Sigmoid colon (tissue), 7 donors: ENCODE measurements around the gene AZIN2. TPM values are rescaled to one million over a fixed set of nuclear protein-coding genes. Genes with fewer than 3 reads are reported as not detected.
A peak's percentile ranks its signal among the peaks of the same experiment; 100 is the strongest.

Experiments used
- DNase-seq: peaks from one replicate; pipeline ENCODE4 v3.0.0-alpha.2; 2019
- H3K27ac ChIP-seq, 4 donors: fragments of 200-600 bp; sonication (generic); one replicate each; pipeline ENCODE4 v1.5.1; 2016 to 2019; ENCODE audit warnings: mild to moderate bottlenecking in 1 of 4
- H3K27me3 ChIP-seq, 3 donors: fragments of 200-600 bp; sonication (generic); one replicate each; pipeline ENCODE4 v1.5.1; 2019; ENCODE audit warnings: mild to moderate bottlenecking in 1 of 3
- H3K36me3 ChIP-seq, 4 donors: fragments of 200-600 bp; sonication (generic); one replicate each; pipeline ENCODE4 v1.5.1; 2016 to 2019
- H3K4me1 ChIP-seq, 4 donors: fragments of 200-600 bp; sonication (generic); one replicate each; pipeline ENCODE4 v1.5.1; 2017 to 2019
- H3K4me3 ChIP-seq, 4 donors: fragments of 200-600 bp; sonication (generic); one replicate each; pipeline ENCODE4 v1.5.1; 2017 to 2019; ENCODE audit warnings: mild to moderate bottlenecking in 2 of 4, moderate library complexity in 1 of 4
- H3K9me3 ChIP-seq, 4 donors: fragments of 200-600 bp in 3 of 4; sonication (generic) in 3 of 4; one replicate each; pipeline versions ENCODE4 v1.5.1 to v1.6.1; 2013 to 2019
- CTCF ChIP-seq, 4 experiments: fragments of 450-650 bp in 3 of 4; fragments of 200-600 bp in 1 of 4; IDR thresholded peaks; one replicate each; pipeline ENCODE4 v1.5.1; 2016 to 2019; ENCODE audit warnings: antibody characterized with exemption in 4 of 4, mild to moderate bottlenecking in 3 of 4, moderate library complexity in 2 of 4
- EP300 ChIP-seq, 4 donors: sonication (generic); formaldehyde crosslinking; IDR thresholded peaks; one replicate each; pipeline ENCODE4 v1.6.1; 2017; ENCODE audit warnings: antibody characterized with exemption in 4 of 4
- POLR2A ChIP-seq, 2 donors: fragments of 450-650 bp; IDR thresholded peaks; one replicate each; pipeline ENCODE4 v1.6.1; 2016; ENCODE audit warnings: antibody characterized with exemption in 2 of 2, mild to moderate bottlenecking in 2 of 2, moderate library complexity in 2 of 2
- POLR2AphosphoS5 ChIP-seq, 4 donors: sonication (generic); formaldehyde crosslinking; IDR thresholded peaks; one replicate each; pipeline ENCODE4 v1.6.1; 2017; ENCODE audit warnings: antibody characterized with exemption in 4 of 4
- WGBS, 2 donors: extraction: QIAGEN DNeasy Blood & Tissue Kit; methylation state at CpG; one replicate each; pipeline ENCODE4 v1.1.7; 2013; 5-methylcytosine and 5-hydroxymethylcytosine counted together
- intact Hi-C: fragments of 100-400 bp; cut with DNase I; formaldehyde crosslinking; loops from one replicate; pipeline ENCODE4 v1.15.1; 2023
- polyA plus RNA-seq, 3 donors: library from polyadenylated mRNA; stranded (reverse); fragments of 200-250 nt; gene quantifications; one replicate each; pipeline ENCODE4 v1.2.3, GENCODE V29; 2013
- total RNA-seq, 4 donors: library from RNA; depleted of rRNA; stranded (reverse); fragments of >200 nt; gene quantifications; one replicate each; pipeline ENCODE4 v1.1.0, GENCODE V29; 2016
- donor health status: healthy with polysubstance abuse.
- donor health status: Bipolar disorder and iron deficiency.
- donor health status: healthy.

AZIN2 gene
- total RNA-seq (1 to 10 TPM; 1.1 to 2.5 (median 1.5) TPM), polyA plus RNA-seq (10 to 100 TPM in 2 of 3 donors, 1 to 10 TPM in 1; 3.6 to 30.9 (median 14.8) TPM)

DNA sequence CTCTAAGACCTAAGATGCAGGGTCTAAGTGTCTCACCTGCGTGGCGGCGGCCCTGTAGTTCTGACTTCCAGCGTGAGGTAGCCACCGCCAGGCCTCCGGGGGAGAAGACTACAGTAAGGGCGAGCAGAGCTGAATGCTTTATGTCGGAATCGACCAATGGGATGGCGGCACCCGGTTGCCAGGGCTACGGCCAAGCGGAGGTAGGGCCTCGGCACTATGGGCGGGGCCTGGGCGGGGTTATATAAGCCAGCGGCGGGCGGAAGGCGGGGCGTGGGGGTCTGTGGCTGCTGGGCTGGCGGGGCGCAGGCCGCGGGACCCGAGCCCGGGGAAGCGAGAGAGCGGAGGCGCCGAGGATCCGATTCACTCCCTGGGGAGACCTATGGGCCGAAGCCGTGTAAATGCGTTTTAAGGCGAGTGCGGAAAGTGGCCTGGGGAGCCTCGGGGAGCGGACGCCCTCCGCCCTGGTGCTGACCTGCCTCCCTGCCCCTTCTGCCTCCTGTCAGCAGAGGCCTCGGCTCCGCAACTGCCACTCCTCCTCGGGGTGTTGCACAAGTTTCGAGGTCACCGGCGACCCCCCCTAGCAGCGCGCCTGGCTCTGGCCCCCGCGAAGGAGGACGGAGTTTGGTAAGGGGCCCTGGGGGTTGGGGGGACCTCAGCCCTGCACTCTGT lies at the start of gene AZIN2:
Gene AZIN2 (plus strand): TSS at position 269 of the 669 bp plus-strand sequence. CDS start 1,097 bp downstream, outside the sequence.
- peaks cover 0 to 21% (median 18%) of the 10 kb centered on the region in 4 donors for H3K4me1 ChIP-seq
- H3K27ac ChIP-seq: peak within 1 kb of the TSS; percentile 16 to 70 (median 32)
- H3K9me3 ChIP-seq: no peaks in the 10 kb centered on the region
- no peaks in the 10 kb centered on the region for H3K36me3 ChIP-seq
- WGBS, 2 donors: 0 to 1% methylated on average over 52 of the region's 52 CpGs
- intact Hi-C loops: loop anchor here (2.0 to 5.0 kb wide), 2 partner anchors 26 to 209 kb away; partner anchors contain the start of gene FNDC5
- H3K27me3 ChIP-seq: no peaks in the 10 kb centered on the region
- TF ChIP-seq CTCF (IDR thresholded peaks at IDR 0.05) (no peak), EP300 (IDR thresholded peaks at IDR 0.05) (no peak), POLR2AphosphoS5 (IDR thresholded peaks at IDR 0.05) (peak in 3 of 4 donors; percentile 54 to 89 (median 80)), POLR2A (IDR thresholded peaks at IDR 0.05) (peak; percentile 26 to 39)
- peak within 1 kb of the TSS; percentile 49 to 77 (median 64) for H3K4me3 ChIP-seq
- peak; percentile 98 for DNase-seq

DNA sequence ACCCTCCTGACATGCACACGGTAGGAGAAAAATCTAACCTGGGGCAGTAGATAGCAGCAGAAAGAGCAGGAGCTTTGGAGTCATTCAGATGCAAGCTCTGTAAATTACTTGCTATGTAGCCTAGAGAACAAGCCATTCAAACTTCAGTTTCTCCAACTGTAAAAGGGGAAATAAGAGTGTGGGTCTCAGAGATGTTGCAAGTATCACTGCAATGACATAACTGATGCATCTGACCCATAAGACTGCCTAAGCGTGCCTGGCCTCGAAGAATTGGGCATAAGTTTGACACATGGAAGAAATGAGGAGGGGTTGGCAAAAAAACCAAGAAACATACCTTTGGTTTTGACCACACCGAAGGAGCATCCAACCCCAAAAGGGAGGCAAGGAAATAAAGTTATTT lies 49.4 kb upstream of the AZIN2 start:
- H3K27me3 ChIP-seq: no peaks in the 10 kb centered on the region
- H3K4me3 ChIP-seq: no peak overlapping the region
- intact Hi-C loops: no loop called here
- TF ChIP-seq POLR2AphosphoS5 (IDR thresholded peaks at IDR 0.05) (no peak), EP300 (IDR thresholded peaks at IDR 0.05) (no peak), POLR2A (IDR thresholded peaks at IDR 0.05) (no peak), CTCF (IDR thresholded peaks at IDR 0.05) (no peak)
- WGBS, 2 donors: 86 to 87% methylated on average over 4 of the region's 4 CpGs
- DNase-seq: no peak
- peaks cover 0 to 49% (median 38%) of the 10 kb centered on the region in 4 donors for H3K4me1 ChIP-seq
- H3K9me3 ChIP-seq: no peaks in the 10 kb centered on the region
- no peaks in the 10 kb centered on the region for H3K36me3 ChIP-seq
- H3K27ac ChIP-seq: peak overlapping the region in 1 of 4 donors; percentile 55

DNA sequence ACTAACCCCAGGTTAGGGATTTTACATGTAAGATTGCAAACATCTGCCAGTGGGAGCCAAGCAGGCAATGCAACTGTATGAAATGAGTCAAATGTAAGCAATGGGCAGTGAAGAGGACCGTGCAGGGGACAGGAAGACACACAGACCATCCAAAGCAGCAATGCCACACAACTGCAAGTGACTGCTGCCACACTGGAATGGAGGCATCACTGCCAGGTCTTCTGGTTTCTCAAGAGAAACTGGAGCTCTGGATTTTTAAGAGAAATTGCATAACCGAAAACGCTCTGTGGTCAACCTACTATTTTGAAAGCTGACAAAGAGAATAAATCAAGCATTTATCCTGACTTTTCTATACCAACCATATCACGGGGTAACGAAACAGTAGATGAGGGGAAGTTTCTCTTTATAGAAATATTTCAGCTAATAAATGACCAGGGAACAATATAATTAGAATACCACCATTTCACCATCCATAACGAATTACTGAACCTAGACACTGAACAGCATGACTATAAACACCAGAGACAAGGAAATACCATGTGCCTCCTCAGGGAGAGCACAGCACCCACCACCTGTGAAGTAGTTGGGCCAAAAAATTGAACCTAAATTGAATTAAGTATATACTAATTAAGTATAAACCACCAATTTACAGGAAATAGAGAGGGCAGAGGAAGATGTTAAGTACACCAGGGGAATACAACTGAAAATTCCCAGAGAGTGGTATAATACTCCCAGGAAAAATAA lies 48.7 kb upstream of the AZIN2 start:
- Histone ChIP-seq H3K4me3 (no peak overlapping the region), H3K27me3 (no peaks in the 10 kb centered on the region), H3K36me3 (no peaks in the 10 kb centered on the region), H3K9me3 (no peaks in the 10 kb centered on the region), H3K4me1 (peaks cover 0 to 52% (median 40%) of the 10 kb centered on the region in 4 donors), H3K27ac (no peak overlapping the region)
- intact Hi-C loops: no loop called here
- no peak for DNase-seq
- 68 to 69% methylated on average over 6 of the region's 6 CpGs for WGBS, 2 donors
- TF ChIP-seq POLR2A (IDR thresholded peaks at IDR 0.05) (no peak), CTCF (IDR thresholded peaks at IDR 0.05) (no peak), EP300 (IDR thresholded peaks at IDR 0.05) (no peak)

GRCh38 chr1:33036051-33036525 lies 44.9 kb upstream of the AZIN2 start:
- Histone ChIP-seq H3K9me3 (no peaks in the 10 kb centered on the region), H3K4me3 (peak overlapping the region; percentile 85 to 90 (median 87)), H3K36me3 (no peaks in the 10 kb centered on the region), H3K27ac (peak overlapping the region; percentile 76 to 86 (median 82)), H3K4me1 (peaks cover 0 to 43% (median 28%) of the 10 kb centered on the region in 4 donors), H3K27me3 (no peaks in the 10 kb centered on the region)
- TF ChIP-seq POLR2A (IDR thresholded peaks at IDR 0.05) (no peak), EP300 (IDR thresholded peaks at IDR 0.05) (no peak), POLR2AphosphoS5 (IDR thresholded peaks at IDR 0.05) (no peak), CTCF (IDR thresholded peaks at IDR 0.05) (no peak)
- no peak for DNase-seq
- intact Hi-C loops: no loop called here
- WGBS, 2 donors: 3 to 8% methylated on average over 5 of the region's 5 CpGs
